Tongue (tissue), 2 donors: ENCODE results near the gene NAA10. TPM values are rescaled to one million over a fixed set of nuclear protein-coding genes. Genes with fewer than 3 reads are reported as not detected.
"Not testable (repeated sequence)": the region's sequence is repeated elsewhere in the genome, so short reads cannot be mapped to it uniquely, and the experiment has no call there.

Source experiments
- DNase-seq: peaks from one replicate; pipeline ENCODE4 v3.0.0-alpha.2; 2015
- total RNA-seq: library from RNA; depleted of rRNA; stranded (reverse); fragments of >200 nt; gene quantifications from one replicate; pipeline ENCODE4 v1.2.3, GENCODE V29; 2014

NAA10 gene
- total RNA-seq = 47.8 TPM

DNA sequence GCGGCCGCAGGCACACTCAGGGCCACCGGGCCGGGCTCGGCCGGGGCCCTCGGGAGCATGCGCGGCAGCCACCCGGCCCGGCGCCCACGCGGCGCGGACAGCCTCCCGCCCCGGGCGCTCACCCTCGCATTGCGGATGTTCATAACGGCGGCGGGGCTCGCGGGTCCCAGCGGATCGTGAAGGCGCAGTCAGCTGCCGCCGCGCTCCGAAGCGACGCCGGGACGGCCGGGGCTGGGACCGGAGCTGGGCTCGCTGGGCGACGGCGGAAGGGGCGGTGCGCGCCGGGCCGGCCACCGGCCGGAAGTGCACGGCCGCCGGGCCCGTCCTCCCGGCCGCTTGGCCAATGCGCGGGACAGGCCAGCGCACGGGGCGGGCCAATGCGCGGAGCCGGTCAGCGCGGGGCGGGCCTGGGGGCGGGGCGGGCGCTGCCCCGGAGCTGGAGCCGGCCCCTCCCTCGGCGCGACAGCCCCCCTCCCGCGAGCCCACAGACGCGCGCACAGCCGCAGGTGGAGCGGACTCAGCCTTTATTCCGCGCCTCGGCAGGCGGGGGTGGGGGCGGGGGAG is at the start of gene NAA10:
Gene NAA10, minus strand, starts transcription at position 276 of the 564 bp plus-strand sequence. Its CDS starts 133 bp downstream, at position 143.
- DNase-seq = peak; percentile 85

DNA sequence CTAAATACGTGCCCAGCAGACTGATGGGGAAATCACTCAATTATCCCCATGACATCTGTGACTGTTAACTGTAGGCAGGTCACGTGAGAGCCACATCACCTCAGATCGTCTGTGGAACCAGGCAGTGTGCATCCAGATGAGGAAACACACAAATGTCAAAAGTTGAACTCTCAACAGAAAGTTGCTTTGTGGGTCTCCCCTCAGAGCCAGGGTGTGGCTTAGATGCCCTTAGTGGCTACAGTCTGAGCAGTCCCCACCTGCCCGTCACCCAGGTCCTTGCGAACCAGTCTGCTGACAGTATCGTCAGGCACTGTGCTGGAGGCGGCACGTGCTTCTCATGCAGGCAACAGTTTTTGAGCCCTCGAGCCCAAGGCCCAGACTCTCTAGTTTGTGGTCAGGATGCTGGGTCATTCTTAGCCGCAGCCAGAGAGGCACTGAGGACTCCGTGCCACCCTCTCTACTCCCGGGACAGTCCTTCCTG is 48.5 kb upstream of the NAA10 start:
- DNase-seq = no peak

DNA sequence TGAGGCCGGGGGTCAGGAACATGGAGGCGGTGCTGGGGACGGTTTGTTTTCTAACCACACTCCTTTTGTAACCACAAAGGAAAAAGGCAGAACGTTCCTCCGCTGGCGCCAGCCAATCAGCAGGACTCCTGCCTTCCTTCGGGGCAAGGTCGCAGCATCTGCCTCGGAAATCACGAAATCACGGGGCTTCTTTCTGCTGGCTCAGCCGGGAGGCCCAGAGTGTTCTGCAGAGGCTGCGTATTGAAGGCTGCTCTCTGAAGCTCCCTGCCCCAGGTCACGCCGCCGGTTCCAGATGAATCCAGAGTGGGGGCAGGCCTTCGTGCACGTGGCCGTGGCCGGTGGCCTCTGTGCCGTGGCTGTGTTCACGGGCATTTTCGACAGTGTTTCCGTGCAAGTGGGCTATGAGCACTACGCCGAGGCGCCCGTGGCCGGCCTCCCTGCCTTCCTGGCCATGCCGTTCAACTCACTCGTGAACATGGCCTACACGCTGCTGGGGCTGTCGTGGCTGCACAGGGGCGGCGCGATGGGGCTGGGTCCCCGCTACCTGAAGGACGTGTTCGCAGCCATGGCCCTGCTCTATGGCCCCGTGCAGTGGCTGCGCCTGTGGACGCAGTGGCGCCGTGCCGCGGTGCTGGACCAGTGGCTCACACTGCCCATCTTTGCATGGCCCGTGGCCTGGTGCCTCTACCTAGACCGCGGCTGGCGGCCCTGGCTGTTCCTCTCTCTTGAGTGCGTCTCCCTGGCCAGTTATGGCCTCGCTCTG is 47.1 kb upstream of the NAA10 start:
- DNase-seq = peak; percentile 31

DNA sequence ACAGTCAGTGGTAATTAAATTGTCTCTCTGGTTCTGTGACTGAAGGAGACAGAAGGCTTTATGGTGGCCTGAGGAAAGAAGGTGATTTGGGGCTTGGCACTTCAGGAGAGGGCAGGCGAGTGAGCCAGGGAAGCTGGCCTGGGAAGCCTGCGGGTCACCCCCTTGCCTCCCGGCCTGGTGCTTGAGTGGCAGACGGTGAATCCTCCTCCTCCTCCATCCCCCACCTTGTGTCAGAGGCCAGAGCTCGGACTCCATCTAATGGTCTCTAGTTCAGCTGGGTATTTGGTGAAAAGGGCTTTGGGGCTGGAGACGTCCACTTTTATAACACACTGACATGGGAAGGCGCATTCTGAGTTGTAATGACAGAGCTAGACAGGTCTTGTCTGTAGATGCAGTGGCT is 46.4 kb upstream of the NAA10 start:
- no peak for DNase-seq

DNA sequence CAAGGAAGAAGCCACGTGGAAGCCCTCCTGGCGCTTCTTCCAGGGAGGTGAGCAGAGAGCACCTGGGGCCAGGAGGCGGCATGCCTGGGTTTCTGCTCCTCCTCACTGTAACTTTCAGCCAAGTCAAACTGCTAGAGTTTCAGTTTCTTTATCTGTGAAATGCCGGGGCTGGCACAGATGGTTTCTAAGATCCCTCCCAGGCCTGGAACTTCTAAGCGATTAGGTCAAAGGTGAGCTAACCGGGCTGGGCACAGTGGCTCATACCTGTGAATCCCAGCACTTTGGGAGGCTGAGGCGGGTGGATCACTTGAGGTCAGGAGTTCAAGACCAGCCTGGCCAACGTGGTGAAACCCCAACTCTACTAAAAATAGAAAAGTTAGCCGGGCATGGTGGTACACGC is 45.6 kb upstream of the NAA10 start:
- not testable (repeated sequence) for DNase-seq

DNA sequence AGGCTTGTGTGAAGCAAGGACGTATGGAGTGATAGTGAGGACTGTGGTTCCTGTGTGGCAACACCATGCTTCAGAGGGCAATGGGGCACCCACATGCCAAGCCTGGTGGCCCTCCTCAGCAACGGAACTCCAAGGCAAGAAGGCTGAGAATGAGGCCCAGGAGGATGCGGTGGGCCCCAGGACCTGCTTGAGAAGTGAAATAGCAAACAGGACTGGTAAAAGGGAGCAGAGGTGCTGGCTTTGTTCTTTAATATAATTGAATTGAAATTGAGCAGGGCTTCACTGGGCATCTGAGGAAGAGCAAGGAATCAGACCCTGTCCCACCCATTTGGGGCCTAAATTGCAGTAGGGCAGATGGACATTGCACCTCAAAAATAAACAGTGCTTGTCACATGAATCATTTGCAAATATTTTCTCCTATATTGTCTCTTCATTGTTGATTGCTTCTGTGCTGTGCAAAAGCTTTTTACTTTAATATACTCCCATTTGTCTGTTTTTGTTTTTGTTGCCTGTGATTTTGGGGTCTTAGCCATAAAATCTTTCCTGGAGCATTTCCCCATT is 40.0 kb upstream of the NAA10 start:
- no peak for DNase-seq

DNA sequence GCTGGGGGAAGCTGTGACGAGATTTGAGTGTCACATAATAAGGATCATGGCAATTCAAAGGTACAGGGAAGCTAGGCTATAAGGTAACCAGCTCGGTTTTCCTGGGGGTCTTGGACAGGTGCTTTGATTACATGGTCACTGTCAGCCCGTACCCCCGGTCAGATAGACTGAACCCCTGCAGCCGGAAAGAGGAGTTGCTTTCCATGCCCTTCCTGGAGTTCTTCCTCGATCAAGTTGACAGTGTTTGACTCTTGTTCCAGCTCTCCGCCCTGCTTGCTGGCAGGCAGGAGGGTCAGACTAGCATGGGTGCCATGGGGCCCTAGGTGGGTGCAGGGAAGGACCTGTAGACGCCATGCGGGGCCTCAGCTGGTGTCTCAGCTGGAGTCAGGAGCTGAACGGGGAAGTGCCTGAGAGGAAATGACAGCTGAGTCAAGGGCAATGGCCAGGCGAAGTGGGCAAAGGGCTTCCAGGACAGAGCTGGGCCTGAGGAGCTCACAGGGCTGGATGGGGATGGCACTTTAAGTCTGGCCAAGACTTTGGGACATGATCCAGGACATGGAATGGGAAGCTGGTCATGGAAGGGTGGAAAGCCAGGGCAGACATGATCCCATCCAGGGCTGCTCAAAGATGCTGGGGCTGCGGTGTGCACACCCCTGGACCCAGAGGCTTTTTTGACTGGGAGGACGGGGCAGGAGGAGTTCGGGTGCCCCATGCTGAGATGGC is 39.3 kb upstream of the NAA10 start:
- DNase-seq = no peak

DNA sequence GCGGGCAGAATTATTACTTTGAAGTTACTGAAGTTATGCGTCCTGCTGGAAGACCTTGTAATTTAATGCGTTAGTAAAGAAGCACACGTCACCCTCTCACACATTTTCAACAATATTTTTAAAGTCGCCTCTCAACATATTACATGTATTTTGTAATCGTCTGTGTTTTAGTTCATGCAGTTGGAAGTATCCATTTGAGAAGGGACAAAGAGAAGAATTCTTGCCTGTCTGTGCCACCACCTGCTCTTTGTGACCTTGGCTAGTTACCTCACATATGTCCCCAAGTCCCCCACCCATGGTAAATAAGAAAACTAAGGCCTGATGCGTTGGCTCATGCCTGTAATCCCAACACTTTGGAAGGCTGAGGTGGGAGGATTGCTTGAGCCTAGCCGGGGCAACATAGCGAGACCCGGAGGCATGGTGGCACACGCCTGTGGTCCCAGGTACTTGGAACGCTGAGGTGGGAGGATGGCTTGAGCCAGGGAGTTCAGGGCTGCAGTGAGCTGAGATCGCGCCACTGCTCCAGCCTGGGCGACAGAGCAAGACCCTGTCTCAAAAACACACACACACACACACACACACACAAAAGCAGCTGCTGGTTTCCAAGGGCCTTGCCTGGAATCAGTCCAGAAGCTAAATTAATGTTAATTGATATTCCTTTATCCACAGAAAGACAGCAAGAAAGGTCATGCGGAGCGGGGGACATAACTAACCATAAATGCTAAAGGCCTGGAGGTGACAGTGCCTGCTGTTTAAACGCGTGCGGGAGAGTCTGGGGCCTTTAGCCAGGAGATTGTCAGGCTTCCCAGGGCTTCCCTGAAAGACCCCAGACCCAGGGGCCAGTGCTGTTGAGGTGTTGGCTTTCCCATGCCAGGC is 38.5 kb upstream of the NAA10 start:
- no peak for DNase-seq

DNA sequence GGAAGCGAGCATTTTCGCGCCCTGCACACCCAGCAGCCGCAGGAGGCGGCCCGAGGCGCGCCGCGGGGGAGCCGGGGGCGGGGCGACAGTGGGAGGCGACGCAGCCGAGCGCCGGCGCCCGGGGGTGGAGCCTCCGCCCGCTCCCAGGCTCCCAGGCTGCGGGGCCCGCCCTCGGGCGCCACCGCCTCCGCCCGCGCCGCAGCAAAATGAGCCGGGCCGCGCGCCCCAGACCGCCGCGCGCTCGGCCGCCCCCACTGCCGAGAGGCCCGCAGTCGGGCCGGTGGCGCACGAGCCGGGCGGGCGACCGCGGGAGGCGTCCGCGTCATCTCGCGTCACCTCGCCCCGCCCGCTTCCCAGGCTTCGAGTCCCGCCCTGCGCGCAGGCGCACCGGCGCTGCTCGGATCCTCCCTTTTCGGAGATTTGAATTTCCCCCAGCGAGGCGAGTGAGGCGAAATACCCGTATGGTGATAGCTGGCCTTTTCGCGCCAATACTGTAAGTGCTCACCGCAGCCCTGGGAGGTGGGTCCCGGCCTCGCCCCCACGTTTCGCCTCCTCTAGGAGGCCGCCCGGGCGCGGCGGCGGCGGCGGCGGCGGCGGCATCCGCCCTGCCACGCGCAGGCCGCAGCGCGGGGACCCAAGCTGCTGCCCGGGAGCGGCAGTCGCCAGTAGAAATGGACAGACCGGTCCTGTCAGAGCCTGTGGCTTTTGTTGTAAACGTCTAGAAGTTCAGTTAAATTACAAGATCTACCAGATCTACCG is 37.7 kb upstream of the NAA10 start, which contains the start of gene TMEM187:
Gene TMEM187, plus strand, starts transcription at position 387 of the 759 bp plus-strand sequence. CDS start 9,309 bp downstream, outside the sequence.
- DNase-seq = peak; percentile 95

DNA sequence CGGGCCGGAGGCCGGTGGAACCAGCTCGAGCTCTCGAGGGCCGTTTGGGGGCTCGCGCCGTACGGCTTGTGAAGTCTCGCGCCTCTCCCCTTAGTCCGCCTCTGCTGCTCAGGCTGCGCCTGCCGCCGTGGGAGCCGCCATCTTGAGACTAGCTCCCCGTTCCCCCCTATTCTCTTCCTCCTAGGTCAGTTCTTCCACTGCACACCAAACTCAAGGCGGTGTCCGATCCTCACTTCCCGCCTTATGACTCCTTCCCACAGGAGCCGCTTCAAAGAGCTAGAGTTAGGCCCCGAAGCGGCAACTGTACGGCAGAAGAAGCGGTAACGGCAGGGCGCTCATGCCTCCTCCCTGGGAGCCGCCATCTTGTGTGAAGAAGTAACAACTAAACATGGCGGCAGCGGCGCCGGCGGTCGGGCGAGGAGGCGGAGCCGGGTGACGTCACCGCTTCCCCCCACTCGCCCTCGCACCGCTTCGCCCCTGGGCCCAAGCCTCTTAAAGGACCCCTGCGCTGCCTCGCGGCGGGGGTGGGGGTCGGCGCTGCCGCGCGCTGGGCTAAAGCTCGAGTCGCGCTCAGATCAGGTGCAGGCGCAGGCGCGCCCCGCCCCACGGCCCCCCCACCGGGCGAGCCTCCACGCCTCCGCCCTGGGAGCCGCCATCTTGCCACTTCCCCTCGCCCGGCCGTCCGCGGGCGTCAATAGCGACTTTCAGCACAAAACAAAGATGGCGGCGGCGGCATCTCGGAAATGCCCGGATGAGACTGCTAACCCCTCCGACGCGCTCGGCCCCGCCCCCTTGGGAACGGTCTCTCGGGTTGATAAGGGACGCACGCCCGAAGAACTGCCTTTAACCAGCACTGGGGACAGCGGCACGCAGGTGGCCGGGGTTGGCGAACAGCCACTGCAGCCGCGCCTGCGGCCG is 36.9 kb upstream of the NAA10 start, which contains the start of gene HCFC1:
Gene HCFC1, minus strand, starts transcription at position 369 of the 918 bp plus-strand sequence. CDS start 978 bp downstream, outside the sequence.
- peak; percentile 97 for DNase-seq

DNA sequence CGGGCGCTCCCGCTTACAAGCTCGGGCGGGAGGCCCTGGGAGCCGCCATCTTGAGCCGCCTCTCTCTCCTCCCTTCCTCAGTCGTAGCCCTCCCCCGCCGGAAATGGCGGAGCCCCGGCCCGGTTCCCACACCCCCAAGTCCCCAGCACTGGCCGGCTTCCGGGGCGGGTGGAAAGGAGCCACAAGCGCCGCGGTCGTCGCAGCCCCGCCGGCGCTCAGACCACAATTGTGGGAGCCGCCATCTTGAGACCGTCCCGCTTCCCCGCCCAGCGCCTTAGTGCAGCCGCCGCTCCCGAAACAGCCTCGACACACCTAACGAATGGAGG is 36.2 kb upstream of the NAA10 start:
- DNase-seq = peak; percentile 91

DNA sequence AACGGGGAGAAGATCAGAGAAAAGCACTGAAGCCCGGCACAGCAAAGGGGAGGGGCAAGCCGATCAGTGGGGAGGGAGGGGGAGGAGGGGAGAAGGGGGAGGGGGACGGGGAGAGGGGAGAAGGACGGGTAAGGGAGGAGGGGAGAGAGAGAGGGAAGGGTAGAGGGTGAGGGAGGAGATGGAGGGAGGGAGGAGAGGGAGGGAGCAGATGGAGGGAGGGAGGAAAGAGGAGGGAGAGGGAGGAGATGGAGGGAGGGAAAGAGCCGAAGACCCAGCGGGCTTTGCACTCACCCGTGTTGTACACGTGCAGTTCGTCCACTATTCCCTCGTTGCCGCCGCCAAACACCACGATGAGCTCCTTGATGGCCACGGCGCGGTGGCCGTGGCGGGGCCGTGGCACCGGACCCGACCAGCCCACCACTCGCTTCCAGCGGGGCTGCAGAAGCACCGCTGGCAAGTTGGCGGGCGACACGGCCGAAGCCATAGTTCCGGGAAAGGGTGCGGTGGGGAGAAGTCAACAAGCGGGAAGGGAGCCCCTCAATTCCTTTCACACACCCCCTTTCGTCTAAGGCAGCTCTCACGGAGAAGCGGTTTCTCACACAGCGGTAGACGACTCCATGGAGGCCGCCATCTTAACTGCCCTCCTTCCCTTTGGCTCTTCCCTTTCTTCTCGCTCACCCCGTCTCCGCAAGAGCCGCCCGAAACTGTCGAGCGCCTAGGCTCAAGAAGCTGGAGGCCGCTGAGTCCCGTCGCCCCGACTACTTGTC is 35.7 kb upstream of the NAA10 start:
- DNase-seq = peak; percentile 82

DNA sequence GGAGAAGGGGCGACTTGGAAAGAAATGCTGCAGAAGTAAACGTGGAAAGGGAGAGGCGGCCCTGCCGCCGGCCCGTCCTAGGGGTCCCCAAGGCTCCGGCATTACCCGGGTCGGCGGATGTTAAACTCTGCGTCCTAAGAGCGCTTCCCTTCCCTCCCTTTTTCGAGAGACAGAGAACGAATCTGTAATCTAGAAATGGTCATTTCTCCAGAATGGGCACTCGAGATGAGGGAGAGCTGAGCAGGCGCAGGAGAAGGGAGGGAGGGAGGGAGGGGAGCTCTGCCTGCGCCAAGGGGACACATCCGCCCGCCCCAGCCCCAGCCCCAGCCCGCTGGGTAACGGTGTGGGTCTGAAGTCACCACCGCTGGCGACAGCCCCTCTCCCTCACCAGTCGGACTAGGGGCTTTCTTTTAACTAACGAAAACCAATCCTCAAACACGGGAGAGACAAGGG is 35.1 kb upstream of the NAA10 start:
- no peak for DNase-seq

DNA sequence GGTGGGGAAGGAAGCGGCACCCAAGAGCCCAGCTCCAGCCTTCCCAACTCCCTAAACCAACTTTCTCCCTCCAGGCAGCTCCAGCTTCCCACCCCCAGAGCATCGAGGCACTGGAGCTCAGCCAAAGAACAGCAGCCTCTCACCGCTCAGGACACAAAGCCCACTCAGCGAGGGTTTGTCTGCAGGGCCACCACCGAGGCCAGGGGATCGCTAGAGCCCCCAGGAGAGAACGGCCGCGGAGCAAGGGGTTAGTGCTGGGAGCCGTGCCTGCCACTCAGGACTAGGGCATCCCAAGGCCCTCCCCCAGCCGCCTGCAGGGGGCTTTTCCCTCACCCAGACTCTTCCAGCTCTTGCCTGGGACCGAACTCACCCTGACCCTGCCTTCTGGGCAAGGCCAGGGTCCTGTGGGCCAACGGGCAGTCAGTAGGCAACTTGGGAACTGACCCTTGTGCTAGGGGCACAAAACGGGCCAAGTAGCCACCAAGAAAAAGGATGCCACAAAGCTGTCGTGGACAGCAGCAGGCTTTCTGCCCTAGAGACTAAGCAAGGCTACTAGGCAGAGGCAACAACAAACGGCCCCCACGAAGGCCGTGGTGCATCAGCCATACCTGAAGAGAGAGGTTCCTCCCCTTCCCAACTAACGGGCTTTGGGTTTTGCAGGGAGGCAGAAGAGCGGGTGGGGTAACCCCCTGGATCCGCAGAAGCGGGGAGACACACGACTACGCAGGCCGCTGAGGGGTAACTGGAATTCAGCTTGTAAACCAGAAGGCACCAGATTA is 34.5 kb upstream of the NAA10 start:
- DNase-seq = no peak

DNA sequence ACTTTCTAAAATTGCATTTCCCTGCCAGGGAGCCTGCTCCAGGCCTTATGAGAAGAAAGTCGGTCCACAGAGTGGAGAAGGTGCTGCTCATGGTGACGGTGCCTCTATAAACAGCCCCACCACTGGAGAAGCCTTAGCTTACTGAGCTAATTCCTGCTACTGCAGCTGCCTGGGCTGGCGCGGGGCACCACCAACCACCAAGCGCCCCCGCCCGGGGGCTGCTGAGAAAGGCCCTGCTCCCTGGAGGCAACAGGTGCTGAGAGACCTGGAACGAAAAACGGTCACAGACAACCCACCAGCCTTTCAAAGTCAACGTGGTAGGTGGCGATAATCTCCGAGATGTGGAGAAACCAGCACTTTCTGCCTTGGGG is 33.9 kb upstream of the NAA10 start:
- peak; percentile 70 for DNase-seq

DNA sequence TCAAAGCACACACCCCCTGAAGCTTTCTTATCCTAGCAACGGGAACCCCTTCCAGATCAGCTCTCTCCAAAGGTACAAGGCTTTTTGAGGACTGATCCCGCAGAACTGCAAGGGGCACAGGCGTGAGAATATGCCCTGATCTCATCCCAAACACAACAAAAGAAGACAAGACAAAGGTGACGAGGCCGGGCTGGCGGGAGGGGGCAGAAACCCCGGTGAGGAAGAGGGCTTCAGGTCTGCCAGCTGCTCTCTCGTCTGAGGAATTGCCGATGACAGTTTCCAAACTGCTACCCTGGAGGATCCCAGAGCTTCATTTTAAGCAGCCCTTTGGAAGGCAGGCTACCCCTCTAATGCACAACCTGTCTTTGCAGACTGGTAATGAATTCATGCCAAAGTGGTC is 33.4 kb upstream of the NAA10 start:
- no peak for DNase-seq

DNA sequence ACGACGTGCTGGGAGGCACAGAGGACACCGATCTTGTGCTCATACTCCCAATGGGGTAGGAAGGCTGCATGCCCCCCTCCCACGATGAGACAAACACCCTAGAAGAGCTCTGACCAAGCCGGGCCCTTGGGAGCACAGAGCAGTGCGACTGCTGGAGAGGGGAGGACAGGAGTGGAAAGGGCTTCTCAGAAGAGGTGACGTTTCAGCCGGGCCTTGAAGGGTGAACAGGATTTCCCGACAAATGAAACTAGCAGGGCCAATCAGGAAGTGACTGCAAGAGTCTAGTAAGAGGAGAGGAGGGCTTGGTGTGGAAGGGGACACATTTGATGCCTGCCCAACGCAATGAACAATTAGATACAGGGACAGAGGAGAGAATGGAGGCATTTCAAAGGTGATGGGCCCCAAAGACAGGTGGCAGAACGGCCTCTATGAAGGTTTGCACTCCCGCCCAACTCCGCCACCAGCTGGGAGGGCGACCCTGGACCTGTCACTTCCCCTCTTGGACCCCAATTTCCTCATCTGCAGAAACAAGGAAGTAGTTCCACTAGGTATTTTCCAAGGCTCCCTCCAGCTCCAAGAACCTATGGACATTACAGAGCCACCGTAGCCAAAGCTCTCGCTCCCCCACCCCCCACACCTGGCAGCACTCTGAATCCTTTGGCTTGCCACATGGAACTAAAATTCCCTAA is 32.8 kb upstream of the NAA10 start:
- no peak for DNase-seq
